ENCODE measurements around the gene PLXNC1.

The PLXNC1 gene

GRCh38 chr12:94183708-94184379, 35.5 kb downstream of the PLXNC1 start:
- no peak for DNase-seq

DNA sequence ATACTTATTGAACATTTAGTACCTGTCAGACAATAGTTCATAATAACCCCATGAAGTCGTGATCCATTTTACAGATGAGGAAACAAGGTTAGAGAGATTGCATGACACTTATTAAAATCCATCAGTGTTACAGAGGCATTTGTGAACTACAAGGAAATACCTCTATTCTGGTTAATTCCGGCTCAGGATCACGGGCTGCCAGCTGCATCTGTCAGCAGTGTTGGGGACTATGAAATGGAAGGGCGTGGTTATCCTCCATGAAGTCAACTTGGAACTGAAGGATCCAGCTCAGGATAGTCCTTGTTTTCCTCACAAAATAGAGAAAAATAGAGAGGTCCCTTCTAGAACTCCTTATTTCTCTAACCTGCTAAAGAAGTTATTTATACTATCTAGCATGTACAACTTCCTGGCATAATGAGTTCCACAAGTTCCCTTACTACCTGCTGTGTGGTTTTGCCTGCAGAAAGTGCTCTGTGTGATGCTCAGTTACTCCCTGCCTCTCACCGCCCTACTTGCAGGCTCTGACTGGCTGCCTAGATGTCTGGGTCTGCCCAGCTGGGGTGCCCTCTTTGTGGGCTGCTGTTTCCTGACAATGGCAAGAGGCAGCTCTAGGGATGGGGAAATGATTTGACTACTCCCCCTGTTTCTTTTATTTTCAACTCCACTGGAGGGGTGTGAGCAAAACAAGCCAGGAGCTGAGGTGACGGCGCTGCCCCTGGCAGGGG, 36.8 kb downstream of the PLXNC1 start:
- no peak for DNase-seq

DNA sequence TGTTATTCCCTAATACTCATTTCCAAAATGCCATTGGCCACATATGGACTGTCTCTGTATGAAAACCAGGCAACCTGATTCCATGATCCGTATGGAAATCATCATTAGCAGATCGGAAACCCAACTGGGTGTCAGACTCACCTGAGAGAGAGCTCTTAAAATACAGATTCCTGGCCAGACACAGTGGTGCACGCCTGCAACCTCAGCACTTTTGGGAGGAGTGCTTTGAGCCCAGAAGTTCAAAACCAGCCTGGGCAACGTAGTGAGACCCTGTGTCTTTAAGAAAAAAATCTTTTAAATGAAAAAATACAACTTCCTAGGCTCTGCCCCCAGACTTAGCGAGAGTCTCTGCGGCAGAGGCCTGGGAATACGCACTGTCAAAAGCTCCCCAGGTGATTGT, 37.4 kb downstream of the PLXNC1 start:
- DNase-seq = no peak

- no peak for DNase-seq
These were observed 38.2 kb downstream of the PLXNC1 start for GRCh38 chr12:94186278-94187241.

GRCh38 chr12:94187361-94187760, 39.0 kb downstream of the PLXNC1 start:
- no peak for DNase-seq

DNA sequence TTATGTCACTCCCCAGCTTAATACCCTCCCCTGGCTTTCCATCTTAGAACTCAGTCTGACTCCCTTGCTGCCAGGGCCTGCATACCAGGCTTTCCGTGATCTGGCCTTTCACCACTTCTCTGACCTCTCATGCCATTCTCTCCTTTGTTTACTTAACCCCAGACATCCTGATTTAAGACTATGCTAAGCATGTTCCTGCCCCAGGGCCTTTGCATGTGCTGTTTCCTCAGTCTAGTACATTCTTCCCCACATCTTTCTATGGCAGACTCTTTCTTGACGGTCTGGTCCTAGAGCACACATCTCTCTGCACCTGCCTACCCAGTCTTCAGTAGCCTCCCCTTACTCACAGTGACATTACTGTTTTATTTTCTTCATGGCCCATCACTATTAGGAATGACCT, 42.2 kb downstream of the PLXNC1 start:
- DNase-seq = no peak

GRCh38 chr12:94191023-94191422, 42.6 kb downstream of the PLXNC1 start:
- DNase-seq = no peak

DNA sequence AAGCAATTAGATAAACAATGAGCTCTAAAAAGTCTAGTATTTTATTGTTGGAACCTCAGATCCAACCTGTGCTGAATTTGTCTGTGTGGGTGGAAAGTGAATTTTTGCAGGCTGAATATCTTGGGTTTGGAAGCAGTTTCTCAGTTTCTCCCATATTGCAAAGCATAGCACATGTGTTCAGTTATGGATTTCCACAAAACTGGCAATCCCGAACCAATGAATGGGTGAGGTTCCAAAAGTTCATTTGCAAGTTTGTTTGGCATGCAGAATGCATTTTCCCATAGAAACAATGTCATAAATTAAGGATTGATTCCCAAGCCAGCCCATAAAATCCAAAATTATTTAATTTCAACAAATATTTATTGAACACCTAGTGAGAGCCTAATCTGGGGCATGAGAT, 43.4 kb downstream of the PLXNC1 start:
- no peak for DNase-seq

DNA sequence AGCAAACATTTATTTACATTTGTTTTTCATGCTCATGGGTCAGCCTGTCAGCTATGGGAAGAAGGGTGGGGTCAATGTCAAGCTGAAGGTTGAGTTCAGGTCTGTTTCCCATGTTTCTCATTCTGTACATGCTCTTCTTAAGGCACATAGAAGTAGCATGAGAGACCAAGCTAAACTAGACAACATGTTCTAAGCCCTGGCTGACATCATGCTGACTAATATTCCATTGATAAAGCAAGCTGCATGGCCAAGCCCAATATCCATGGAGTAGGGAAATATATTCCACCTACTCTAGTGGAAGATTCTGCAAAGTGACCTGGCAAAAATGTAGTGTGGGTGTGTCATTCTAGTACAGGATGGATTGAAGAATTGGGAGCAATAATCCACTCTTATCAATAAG, 44.1 kb downstream of the PLXNC1 start:
- DNase-seq = no peak

DNA sequence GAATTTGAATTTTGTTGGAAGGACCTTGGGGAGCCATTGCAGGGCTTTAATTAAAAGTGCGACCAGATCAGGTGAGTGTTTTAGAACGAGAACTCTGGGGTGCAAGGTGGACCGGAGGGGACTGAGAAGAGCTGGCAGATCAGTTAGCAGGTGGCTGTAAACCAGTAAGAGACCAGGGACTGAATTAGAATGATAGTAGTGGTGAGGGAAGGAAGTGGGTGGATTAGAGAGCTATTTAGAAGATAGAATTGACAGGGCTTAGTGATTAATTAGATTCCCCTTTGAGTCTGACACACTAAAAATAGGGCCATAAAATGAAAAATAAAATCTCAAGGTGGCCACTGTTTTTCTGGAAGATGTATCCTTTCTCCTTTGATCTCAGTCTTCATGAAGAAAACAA, 44.8 kb downstream of the PLXNC1 start:
- no peak for DNase-seq

DNA sequence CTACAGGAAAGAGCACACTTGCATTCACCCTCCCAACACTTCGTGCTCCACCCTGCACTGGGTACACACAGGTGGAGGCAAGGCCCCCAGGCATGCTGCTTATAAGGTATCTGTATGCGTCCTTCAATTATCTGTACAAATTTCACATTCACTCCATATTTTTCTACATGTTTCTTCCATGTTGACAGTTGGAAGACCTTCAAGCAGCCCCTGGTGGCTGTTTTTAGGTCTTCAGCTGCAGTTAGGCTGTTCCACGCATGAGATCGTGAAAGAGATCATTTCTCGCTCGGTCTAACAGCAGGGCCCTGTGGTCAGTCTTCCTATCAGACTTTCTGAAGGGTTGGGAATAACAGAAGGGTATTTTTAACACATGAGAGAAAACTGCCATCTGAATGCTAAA, 47.1 kb downstream of the PLXNC1 start:
- DNase-seq = no peak

GRCh38 chr12:94198469-94198868, 50.1 kb downstream of the PLXNC1 start:
- no peak for DNase-seq

DNA sequence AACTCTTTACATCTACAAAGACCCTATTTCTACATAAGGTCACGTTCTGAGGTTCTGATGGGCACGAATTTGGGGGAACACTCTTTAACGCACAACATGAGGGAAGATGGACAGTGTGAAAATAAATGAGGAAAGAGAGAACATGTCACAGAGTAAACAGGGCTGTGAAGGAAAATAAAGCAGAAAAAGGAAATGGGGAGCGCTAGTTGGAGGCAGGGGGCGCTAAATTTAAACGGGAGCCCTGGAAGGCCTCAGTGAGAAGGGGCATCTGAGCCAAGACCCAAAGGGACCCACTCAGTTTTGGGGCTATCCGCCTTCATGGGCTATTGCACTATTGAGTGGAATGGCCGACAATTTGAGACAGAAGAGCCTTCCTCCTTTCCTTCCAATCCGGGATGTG, 50.5 kb downstream of the PLXNC1 start:
- DNase-seq = no peak

DNA sequence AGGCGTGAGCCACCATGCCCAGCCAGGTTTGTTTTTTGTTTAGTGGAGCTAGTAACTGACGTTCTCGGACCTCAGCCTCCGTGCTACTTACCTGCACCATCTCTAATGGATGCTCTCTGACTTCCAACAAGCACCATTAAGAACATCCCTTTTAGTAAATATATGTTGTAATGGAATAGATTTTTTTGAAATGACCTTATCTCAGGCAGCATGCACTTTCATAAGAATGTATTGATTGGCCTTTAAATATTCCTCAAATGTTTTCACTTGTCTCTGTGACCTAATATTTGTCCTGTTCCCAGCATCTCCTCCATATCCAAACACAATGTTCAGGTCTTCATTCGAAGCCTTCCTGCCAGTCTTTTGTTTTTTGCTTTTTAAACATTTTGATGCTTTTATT, 51.7 kb downstream of the PLXNC1 start:
- no peak for DNase-seq

DNA sequence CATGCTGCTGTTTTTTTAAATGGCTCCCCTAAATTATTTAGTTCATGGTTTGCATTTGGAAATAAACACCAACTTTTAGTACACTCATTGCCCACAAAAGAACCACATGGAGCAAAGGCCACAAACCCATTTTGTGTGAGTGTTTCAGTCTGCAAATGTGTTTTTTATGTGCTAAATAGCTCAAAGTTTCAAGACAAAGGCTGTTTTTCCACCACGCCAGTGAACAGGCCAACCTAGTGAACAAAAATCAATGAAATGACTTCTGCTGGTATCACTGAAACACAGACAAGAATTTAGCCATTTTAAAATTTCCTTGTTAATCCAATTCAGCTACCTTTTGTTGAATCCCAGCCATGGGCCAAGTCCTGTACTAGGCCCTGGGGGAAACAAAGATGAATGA, 52.3 kb downstream of the PLXNC1 start:
- no peak for DNase-seq

DNA sequence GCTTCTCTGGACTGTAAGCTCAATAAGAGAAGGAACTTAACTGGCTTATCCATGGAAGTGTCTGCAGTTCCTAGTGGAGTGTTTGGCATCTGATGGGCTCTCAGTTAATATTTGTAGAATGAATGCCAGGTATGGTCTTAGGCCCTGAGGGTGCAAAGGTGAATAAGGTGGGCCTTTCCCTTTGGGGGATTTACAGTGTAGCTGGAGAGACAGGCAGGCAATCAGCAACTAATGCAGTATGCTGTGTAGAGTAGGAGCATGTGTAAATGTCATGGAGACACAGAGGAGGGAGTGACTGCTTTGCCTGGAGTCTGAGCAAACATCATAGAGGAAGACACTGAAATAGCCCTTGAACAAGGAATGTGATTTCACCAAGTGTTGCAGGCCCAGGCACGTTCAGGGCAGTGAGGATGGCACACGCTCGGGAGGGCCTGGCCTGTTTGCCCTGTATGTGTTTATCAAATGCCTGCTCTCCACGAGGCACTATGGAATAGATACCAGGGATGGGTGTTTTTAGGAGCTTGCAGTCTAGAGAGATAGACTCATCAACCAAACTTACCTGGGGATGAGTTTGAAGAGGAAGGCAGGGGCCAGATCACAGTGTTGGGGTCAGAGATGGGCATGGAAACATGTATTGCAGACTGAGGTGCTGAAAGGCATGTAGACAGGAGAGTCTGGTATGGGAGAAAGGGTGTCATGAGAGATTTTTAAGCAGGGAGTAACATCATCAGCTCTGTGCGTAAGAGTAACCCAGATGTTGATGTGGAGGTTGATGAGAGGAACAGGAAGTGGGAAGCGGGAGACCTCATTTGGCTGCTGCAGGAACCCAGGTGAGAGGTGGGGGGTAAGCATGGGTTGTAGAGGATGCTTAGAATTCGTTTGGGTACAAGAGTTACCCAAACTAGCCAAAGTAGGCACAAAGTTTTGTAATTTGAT, 54.1 kb downstream of the PLXNC1 start:
- DNase-seq = no peak

DNA sequence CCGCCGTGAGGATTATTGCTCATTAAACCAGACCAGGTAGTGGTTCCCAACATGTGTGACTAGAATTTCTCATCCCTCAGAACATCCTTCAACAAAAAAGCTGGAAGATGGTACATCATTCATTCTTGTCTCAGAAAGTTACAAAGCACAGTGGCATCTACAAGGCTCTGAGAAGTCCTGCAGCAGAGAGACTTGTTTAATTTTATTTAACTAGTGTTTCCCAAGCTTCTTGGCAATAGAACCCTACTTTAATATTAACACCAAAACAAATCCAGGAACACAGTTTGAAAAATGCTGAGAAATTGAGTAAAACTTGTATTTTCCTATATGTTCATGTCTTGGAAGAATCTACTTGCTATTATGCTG, 54.8 kb downstream of the PLXNC1 start:
- DNase-seq = no peak

DNA sequence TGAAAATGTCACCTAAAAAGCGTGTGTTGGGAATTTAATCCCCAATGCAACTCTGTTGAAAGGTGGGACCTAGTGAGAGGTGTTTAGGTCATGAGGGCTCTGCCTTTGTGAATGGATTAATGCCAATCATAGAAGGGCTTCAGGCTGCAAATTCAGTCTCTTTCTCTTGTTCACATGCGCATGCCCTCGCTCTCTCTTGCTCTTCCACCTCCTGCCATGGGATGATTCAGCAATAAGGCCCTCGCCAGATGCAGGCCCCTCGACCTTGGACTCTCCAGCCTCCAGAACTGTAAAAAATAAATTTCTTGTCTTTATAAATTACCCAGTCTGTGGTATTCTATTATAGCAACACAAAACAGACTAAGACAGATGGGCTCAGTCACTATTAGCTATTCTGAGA, 55.4 kb downstream of the PLXNC1 start:
- DNase-seq = no peak

DNA sequence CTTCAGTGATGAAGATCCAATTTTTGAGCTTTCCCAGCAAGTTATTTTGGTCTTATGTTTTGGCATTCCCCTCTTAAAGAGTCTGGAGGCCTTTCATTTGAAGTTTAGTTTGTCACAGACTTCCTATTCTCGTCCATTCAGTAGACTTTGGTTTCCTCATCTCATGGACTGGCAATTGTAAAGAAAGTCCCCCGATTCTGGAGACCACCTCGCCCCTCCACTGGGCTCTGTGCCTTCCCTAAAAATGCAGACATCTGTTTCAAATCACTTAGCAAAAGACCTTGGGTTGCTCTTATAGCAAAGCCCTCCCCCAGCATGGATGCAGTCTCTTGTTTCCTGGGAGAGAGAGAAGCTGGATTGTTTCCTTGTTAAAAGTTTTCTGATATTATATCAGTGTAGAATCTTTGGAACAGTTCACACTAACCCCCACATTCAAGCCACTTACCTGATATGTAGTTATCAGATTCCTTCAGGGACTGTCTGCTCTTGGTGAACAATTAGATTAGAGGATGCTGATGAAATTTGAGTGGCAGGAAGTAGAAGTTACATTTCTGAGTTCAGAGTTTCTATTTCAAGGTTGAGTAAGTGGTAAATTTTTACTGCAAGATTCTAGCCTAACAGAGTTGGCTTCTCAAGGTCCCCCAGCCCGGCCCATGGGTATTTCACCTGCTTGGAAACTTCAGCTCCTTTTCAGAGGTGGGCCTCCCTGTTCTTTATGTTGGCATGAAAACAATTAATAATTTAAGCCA, 56.3 kb downstream of the PLXNC1 start:
- DNase-seq = no peak

GRCh38 chr12:94205822-94206221, 57.4 kb downstream of the PLXNC1 start:
- DNase-seq = no peak

GRCh38 chr12:94206886-94207285, 58.5 kb downstream of the PLXNC1 start:
- DNase-seq = no peak

GRCh38 chr12:94207467-94207848, 59.1 kb downstream of the PLXNC1 start:
- no peak for DNase-seq
